Measurements from ENCODE around the gene CERS6.

- TF ChIP-seq CTCF (IDR thresholded peaks at IDR 0.05) = no peak
- TF ChIP-seq ZNF416 (CRISPR knock-in tag; IDR thresholded peaks at IDR 0.05) = no peak
- TF ChIP-seq E2F5 (CRISPR knock-in tag; IDR thresholded peaks at IDR 0.05) = no peak
- TF ChIP-seq MAX (CRISPR knock-in tag; IDR thresholded peaks at IDR 0.05) = no peak
- TF ChIP-seq ETV6 (CRISPR knock-in tag; IDR thresholded peaks at IDR 0.05) = no peak
- TF ChIP-seq FOXJ3 (CRISPR knock-in tag; IDR thresholded peaks at IDR 0.05; ENCODE audit: borderline replicate concordance) = no peak
These were observed 5.9 kb upstream of the CERS6 start for GRCh38 chr2:168450171-168450570.

All from WTC11 (cell line).